Progenitor cell of endocrine pancreas (in vitro differentiated cells): ENCODE measurements around the gene KIAA1586. TPM values are rescaled to one million over a fixed set of nuclear protein-coding genes. Genes with fewer than 3 reads are reported as not detected.

Source experiments
- DNase-seq: peaks from one replicate; pipeline ENCODE4 v3.0.0; 2021; ENCODE audit warnings: low spot score; ENCODE audit not compliant: unreplicated experiment
- H3K27ac Mint-ChIP-seq: 2 replicates; pipeline ENCODE4 v1.8.0; 2021; ENCODE audit warnings: mild to moderate bottlenecking, moderate library complexity, mixed read lengths
- H3K27me3 Mint-ChIP-seq: 2 replicates; pipeline ENCODE4 v1.8.0; 2021; ENCODE audit warnings: mixed read lengths
- H3K36me3 Mint-ChIP-seq: 2 replicates; pipeline ENCODE4 v1.8.0; 2022; ENCODE audit warnings: mixed read lengths; ENCODE audit not compliant: insufficient read depth
- H3K4me1 Mint-ChIP-seq: 2 replicates; pipeline ENCODE4 v1.8.0; 2021; ENCODE audit warnings: low read depth, mixed read lengths
- H3K4me3 Mint-ChIP-seq: 2 replicates; pipeline ENCODE4 v1.8.0; 2021; ENCODE audit warnings: low read depth, mild to moderate bottlenecking, moderate library complexity, mixed read lengths
- H3K9me3 Mint-ChIP-seq: 2 replicates; pipeline ENCODE4 v1.8.0; 2021; ENCODE audit warnings: low read depth, mixed read lengths
- total RNA-seq: library from RNA; stranded (reverse); gene quantifications from 2 replicates; pipeline ENCODE4 v1.2.1, GENCODE V29; 2021
- TF ChIP-seq, protein P1 (sequence below): fragments of 200-600 bp; sonication (generic); IDR thresholded peaks from one replicate; pipeline ENCODE4 v1.5.0; 2021; ENCODE audit warnings: antibody characterized with exemption, mild to moderate bottlenecking; ENCODE audit not compliant: unreplicated experiment

KIAA1586 gene
- total RNA-seq, 1 donor from 2014 or later = 23.0 TPM

DNA sequence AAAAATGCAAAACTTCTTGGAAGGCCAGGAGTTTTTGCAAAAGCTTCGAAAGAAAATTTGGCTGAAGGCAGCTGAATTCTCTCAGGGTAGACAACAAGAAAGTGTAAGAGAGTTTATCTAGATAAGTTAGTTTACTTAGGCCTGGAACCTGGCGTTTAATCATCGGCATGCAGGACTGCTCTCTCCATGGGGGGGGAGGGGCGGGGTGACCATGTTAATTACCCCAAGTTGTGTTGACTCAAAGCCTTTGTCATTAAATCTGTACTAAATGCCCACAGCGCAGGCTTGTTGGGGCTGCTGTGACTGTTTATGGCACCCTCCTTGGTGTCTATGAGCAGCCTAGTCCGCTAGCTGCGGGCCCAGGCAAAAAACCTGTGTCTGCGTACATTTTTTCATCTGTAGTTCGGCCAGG, 23.4 kb downstream of the KIAA1586 start:
- Mint-ChIP-seq H3K27me3 (no peaks in the 10 kb centered on the region), H3K27ac (no peak overlapping the region), H3K9me3 (peaks cover 26% of the 10 kb centered on the region), H3K36me3 (peaks cover 31% of the 10 kb centered on the region), H3K4me3 (no peak overlapping the region), H3K4me1 (peaks cover 2% of the 10 kb centered on the region)
- DNase-seq = no peak
- TF ChIP-seq, protein P1, sequence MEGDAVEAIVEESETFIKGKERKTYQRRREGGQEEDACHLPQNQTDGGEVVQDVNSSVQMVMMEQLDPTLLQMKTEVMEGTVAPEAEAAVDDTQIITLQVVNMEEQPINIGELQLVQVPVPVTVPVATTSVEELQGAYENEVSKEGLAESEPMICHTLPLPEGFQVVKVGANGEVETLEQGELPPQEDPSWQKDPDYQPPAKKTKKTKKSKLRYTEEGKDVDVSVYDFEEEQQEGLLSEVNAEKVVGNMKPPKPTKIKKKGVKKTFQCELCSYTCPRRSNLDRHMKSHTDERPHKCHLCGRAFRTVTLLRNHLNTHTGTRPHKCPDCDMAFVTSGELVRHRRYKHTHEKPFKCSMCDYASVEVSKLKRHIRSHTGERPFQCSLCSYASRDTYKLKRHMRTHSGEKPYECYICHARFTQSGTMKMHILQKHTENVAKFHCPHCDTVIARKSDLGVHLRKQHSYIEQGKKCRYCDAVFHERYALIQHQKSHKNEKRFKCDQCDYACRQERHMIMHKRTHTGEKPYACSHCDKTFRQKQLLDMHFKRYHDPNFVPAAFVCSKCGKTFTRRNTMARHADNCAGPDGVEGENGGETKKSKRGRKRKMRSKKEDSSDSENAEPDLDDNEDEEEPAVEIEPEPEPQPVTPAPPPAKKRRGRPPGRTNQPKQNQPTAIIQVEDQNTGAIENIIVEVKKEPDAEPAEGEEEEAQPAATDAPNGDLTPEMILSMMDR = no peak

DNA sequence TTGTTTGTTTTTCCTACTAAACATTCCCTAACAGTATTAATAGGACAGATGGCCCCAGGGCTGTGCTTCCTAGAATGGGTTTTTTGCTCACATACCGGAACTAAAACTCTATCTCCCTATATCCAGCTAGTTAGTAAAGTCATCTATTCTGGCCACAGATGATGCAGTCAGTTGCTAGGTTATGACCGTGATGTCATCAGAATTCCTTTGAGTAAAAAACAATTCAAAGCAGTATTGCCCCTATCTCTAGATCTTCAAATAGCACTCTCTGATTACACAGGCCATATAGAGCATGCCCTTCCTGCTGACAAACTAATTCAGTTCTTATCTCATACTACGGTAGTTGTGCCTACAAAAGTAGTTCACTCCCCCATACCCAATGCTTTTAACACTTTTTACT, 25.6 kb downstream of the KIAA1586 start:
- peaks cover 2% of the 10 kb centered on the region for H3K4me1 Mint-ChIP-seq
- H3K9me3 Mint-ChIP-seq = peaks cover 31% of the 10 kb centered on the region

DNA sequence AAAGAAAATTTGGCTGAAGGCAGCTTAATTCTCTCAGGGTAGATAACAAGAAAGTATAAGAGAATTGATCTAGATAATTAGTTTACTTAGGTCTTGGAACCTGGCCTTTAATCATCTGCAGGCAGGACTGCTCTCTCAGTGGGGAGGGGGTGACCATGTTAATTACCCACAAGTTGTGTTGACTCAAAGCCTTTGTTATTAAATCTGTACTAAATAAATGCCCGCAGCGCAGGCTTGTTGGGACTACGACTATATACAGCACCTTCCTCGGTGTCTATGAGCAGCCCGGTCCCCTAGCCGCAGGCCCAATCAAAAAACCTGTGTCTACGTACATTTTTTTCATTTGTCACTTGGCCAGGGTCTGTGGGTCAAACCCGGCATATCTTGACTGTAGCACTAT, 27.9 kb downstream of the KIAA1586 start:
- no peak for DNase-seq
- H3K36me3 Mint-ChIP-seq = peaks cover 34% of the 10 kb centered on the region
- peaks cover 32% of the 10 kb centered on the region for H3K9me3 Mint-ChIP-seq
- no peak overlapping the region for H3K4me3 Mint-ChIP-seq
- peaks cover 2% of the 10 kb centered on the region for H3K4me1 Mint-ChIP-seq
- TF ChIP-seq, protein P1 = no peak
- no peak overlapping the region for H3K27ac Mint-ChIP-seq
- H3K27me3 Mint-ChIP-seq = no peaks in the 10 kb centered on the region

More for the DNA sequence above, 25.6 kb downstream of the KIAA1586 start:
- Mint-ChIP-seq H3K27me3 (no peaks in the 10 kb centered on the region), H3K36me3 (peaks cover 35% of the 10 kb centered on the region), H3K4me3 (no peak overlapping the region), H3K27ac (no peak overlapping the region)
- TF ChIP-seq, protein P1 = no peak
- no peak for DNase-seq

GRCh38 chr6:57075092-57075491, 28.6 kb downstream of the KIAA1586 start:
- Mint-ChIP-seq H3K4me1 (no peaks in the 10 kb centered on the region), H3K4me3 (no peak overlapping the region), H3K9me3 (peaks cover 28% of the 10 kb centered on the region), H3K27ac (no peak overlapping the region), H3K36me3 (peaks cover 30% of the 10 kb centered on the region), H3K27me3 (no peaks in the 10 kb centered on the region)
- TF ChIP-seq, protein P1 = no peak
- DNase-seq = no peak

DNA sequence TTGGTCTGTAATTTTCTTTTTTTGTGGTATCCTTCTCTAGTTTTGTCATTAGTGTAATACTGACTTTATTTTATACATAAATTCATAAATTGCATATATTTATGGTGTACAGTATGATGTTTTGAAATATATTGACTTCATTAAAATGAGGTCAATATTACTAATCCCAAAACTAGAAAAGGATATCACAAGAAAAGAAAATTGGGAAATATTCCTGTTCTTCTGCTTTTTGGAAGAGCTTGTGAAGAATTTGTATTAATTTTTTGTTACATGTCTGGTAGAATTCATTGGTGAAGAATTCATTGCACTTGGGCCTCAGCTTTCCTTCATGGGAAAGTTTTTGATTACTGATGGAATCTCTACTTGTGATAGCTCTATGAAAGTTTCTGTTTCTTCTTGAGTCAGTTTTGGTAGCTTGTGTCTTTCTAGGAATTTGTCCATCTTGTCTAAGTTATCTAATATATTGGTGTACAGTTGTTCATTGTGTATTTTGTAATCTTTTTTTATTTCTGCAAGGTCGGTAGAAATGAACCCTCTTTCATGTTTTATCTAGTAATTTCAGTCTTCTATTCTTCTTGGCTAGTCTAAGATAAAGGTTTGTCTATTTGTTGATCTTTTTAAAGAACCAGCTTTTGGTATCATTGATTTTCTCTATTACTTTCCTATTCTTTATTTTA, 32.2 kb downstream of the KIAA1586 start:
- no peak overlapping the region for H3K27ac Mint-ChIP-seq
- peaks cover 16% of the 10 kb centered on the region for H3K9me3 Mint-ChIP-seq
- H3K4me3 Mint-ChIP-seq = no peak overlapping the region
- H3K4me1 Mint-ChIP-seq = no peaks in the 10 kb centered on the region
- no peaks in the 10 kb centered on the region for H3K27me3 Mint-ChIP-seq
- TF ChIP-seq, protein P1 = no peak
- no peak for DNase-seq
- H3K36me3 Mint-ChIP-seq = peaks cover 24% of the 10 kb centered on the region
